Stimulated activated CD4-positive, alpha-beta T cell treated with anti-CD3 and anti-CD28 coated beads, Interleukin-15, amount 100 ng/mL, for 24 hours (primary cell): ENCODE data around the gene PARN.
"Not testable (repeated sequence)": the region's sequence is repeated elsewhere in the genome, so short reads cannot be mapped to it uniquely, and the experiment has no call there.

ENCODE experiments used
- DNase-seq: peaks from one replicate; pipeline ENCODE4 v3.0.0-alpha.2; 2020

The PARN gene

GRCh38 chr16:14629919-14630619, at the start of gene PARN:
TSS of gene PARN (minus strand) at chr16:14630260. CDS start at chr16:14630125, 135 bp downstream.
- DNase-seq = peak; percentile 98

GRCh38 chr16:14678748-14679497, 48.9 kb upstream of the PARN start:
- no peak for DNase-seq

- no peak for DNase-seq
Observed at GRCh38 chr16:14677627-14678026, 47.6 kb upstream of the PARN start.

GRCh38 chr16:14676633-14677032, 46.6 kb upstream of the PARN start:
- no peak for DNase-seq

- no peak for DNase-seq
Observed at GRCh38 chr16:14672403-14672971, 42.4 kb upstream of the PARN start.

GRCh38 chr16:14669776-14670175, 39.7 kb upstream of the PARN start:
- no peak for DNase-seq

- no peak for DNase-seq
Observed at GRCh38 chr16:14668556-14669223, 38.6 kb upstream of the PARN start.

GRCh38 chr16:14667347-14668266, 37.5 kb upstream of the PARN start:
- DNase-seq = no peak

GRCh38 chr16:14658063-14658462, 28.0 kb upstream of the PARN start:
- DNase-seq = no peak

- no peak for DNase-seq
Observed at GRCh38 chr16:14652726-14653125, 22.7 kb upstream of the PARN start.

- no peak for DNase-seq
Observed at GRCh38 chr16:14650629-14651028, 20.6 kb upstream of the PARN start.

GRCh38 chr16:14649816-14650215, 19.8 kb upstream of the PARN start:
- no peak for DNase-seq

GRCh38 chr16:14641926-14642325, 11.9 kb upstream of the PARN start:
- DNase-seq = peak; percentile 20

- DNase-seq = no peak
Observed at GRCh38 chr16:14641206-14641605, 11.1 kb upstream of the PARN start.

- no peak for DNase-seq
Observed at GRCh38 chr16:14640538-14640937, 10.5 kb upstream of the PARN start.

GRCh38 chr16:14636951-14637240, 6.8 kb upstream of the PARN start:
- not testable (repeated sequence) for DNase-seq

- DNase-seq = not testable (repeated sequence)
Observed at GRCh38 chr16:14636179-14636950, 6.3 kb upstream of the PARN start.

- no peak for DNase-seq
Observed at GRCh38 chr16:14635395-14636165, 5.5 kb upstream of the PARN start.

GRCh38 chr16:14634389-14634725, 4.3 kb upstream of the PARN start:
- no peak for DNase-seq

GRCh38 chr16:14632693-14633569, 2.9 kb upstream of the PARN start, which contains the start of gene BFAR:
TSS of gene BFAR (plus strand) at chr16:14632951. CDS start at chr16:14644347, 11,396 bp downstream.
- DNase-seq = peak; percentile 99
